ENCODE measurements around the gene RGPD8.

Gene RGPD8

GRCh38 chr2:112476434-112476833 is 43.0 kb upstream of the RGPD8 start:
- TF ChIP-seq TARDBP (IDR thresholded peaks at IDR 0.05) = no peak
- TF ChIP-seq ELF4 (IDR thresholded peaks at IDR 0.05) = no peak
- no peak for TF ChIP-seq L3MBTL2 (conservative IDR thresholded peaks at IDR 0.05)
- no peak for TF ChIP-seq FOXM1 (IDR thresholded peaks at IDR 0.05; ENCODE audit: borderline replicate concordance)
- no peak for TF ChIP-seq PKNOX1 (IDR thresholded peaks at IDR 0.05)
- TF ChIP-seq CTBP1 (IDR thresholded peaks at IDR 0.05; ENCODE audit: borderline replicate concordance) = no peak
- no peak for TF ChIP-seq NFRKB (IDR thresholded peaks at IDR 0.05)
- TF ChIP-seq BHLHE40 (IDR thresholded peaks at IDR 0.05; ENCODE audit: borderline replicate concordance) = no peak

GRCh38 chr2:112474844-112475486 is 41.5 kb upstream of the RGPD8 start:
- ChIA-PET POLR2A (no interaction called here), CTCF (no interaction called here)
- TF ChIP-seq FOXK2 (IDR thresholded peaks at IDR 0.05) (no peak), PKNOX1 (IDR thresholded peaks at IDR 0.05) (no peak), SUZ12 (IDR thresholded peaks at IDR 0.05) (no peak), ARNT (IDR thresholded peaks at IDR 0.05) (no peak), CTBP1 (IDR thresholded peaks at IDR 0.05; ENCODE audit: borderline replicate concordance) (no peak), LEF1 (IDR thresholded peaks at IDR 0.05; ENCODE audit: borderline replicate concordance) (no peak), BHLHE40 (IDR thresholded peaks at IDR 0.05; ENCODE audit: borderline replicate concordance) (no peak)
- no peak for DNase-seq (ENCODE audit: extremely low spot score)

More at GRCh38 chr2:112476434-112476833, 43.0 kb upstream of the RGPD8 start:
- ChIA-PET CTCF (no interaction called here), POLR2A (no interaction called here)
- DNase-seq (ENCODE audit: extremely low spot score) = no peak

DNA sequence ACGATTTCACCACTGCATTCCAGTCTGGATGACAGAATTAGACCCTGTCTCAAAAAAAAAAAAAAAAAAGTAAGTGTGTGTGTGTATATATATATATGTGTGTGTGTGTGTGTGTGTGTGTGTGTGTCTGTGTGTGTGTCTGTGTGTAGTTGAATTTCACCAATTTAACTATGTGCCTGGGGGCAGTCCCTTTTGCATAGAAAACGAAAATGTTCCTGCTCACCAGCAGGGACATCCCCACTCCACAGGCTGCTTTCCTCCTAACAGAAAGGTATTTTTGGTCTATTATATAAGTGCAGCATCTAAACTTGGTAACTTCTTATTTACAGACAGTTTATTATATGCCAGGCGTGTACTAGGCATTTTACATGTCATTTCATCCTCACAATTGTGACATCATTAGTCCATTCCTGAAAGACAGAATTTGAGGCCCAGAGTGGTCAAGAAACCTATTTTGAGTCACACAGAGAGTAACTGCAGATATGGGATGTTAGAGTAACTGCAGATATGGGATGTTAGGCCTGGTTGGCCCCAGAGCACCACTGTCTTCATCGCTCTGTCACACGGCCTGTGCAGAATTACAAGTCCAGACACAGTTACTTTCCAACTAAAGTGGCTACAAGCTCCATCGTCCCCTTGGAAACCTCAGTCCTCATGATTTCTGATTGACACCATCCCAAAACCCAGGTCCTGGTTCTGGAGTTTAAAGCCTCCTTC is 39.3 kb upstream of the RGPD8 start:
- DNase-seq (ENCODE audit: extremely low spot score) = no peak
- ChIA-PET POLR2A (no interaction called here), CTCF (no interaction called here)
- no peak for TF ChIP-seq HDGF (IDR thresholded peaks at IDR 0.05; ENCODE audit: borderline replicate concordance)

DNA sequence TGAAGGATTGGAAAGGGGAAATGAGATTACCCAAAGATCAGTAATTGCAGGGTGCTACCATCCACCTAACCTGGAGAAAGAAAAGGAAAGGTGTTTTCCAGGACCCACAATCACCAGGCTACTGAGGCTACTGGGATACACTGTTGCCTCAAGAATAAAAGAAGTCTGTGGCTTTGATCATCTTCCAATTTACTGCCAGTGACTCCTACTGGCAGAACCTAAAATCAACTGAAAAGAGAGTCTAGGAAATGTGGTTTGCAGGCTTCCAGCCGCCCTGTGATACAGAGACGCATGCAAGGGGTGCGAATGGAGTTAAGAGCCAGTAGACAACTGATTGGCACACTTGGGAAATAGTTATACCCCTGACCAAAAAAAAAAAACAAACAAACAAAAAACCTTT is 31.9 kb upstream of the RGPD8 start:
- DNase-seq (ENCODE audit: extremely low spot score) = peak; percentile 14

DNA sequence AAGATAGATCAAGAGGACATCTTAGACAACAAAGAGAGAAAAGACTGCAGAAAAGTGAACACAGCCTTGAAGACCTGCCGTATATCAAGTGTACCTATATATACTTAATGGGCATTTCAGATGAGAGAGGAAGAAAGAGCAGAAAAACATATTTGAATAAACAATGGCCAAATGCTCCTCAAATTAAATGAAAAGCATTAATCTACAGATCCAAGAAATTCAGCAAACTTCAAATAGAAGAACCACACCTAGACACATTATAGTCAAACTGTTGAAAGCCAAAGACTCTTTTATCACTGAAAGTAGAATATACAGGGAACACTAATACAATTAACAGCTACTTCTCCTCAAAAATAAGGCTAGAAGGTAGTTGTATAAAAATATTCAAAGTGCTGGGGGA is 29.8 kb upstream of the RGPD8 start:
- CTCF ChIA-PET = no interaction called here
- POLR2A ChIA-PET = no interaction called here

More for the DNA sequence above, 31.9 kb upstream of the RGPD8 start:
- ChIA-PET POLR2A (no interaction called here), CTCF (no interaction called here)
- TF ChIP-seq CTBP1 (IDR thresholded peaks at IDR 0.05; ENCODE audit: borderline replicate concordance) = no peak

GRCh38 chr2:112462178-112462577 is 28.7 kb upstream of the RGPD8 start:
- TF ChIP-seq L3MBTL2 (conservative IDR thresholded peaks at IDR 0.05) (no peak), ELF4 (IDR thresholded peaks at IDR 0.05) (no peak), BHLHE40 (IDR thresholded peaks at IDR 0.05; ENCODE audit: borderline replicate concordance) (no peak)
- ChIA-PET POLR2A (no interaction called here), CTCF (no interaction called here)
- no peak for DNase-seq (ENCODE audit: extremely low spot score)

More for the DNA sequence above, 29.8 kb upstream of the RGPD8 start:
- DNase-seq (ENCODE audit: extremely low spot score) = no peak
- TF ChIP-seq L3MBTL2 (conservative IDR thresholded peaks at IDR 0.05) (no peak), LEF1 (IDR thresholded peaks at IDR 0.05; ENCODE audit: borderline replicate concordance) (no peak), BHLHE40 (IDR thresholded peaks at IDR 0.05; ENCODE audit: borderline replicate concordance) (no peak), ARNT (IDR thresholded peaks at IDR 0.05) (no peak), NFRKB (IDR thresholded peaks at IDR 0.05) (no peak), SUZ12 (IDR thresholded peaks at IDR 0.05) (no peak), SP1 (IDR thresholded peaks at IDR 0.05) (no peak), PKNOX1 (IDR thresholded peaks at IDR 0.05) (no peak), FOXM1 (IDR thresholded peaks at IDR 0.05; ENCODE audit: borderline replicate concordance) (no peak), FOXK2 (IDR thresholded peaks at IDR 0.05) (no peak), CTBP1 (IDR thresholded peaks at IDR 0.05; ENCODE audit: borderline replicate concordance) (no peak), ZNF384 (IDR thresholded peaks at IDR 0.05) (no peak), TARDBP (IDR thresholded peaks at IDR 0.05) (no peak), ELF4 (IDR thresholded peaks at IDR 0.05) (no peak), FOXA1 (IDR thresholded peaks at IDR 0.05) (no peak), HDGF (IDR thresholded peaks at IDR 0.05; ENCODE audit: borderline replicate concordance) (no peak)

DNA sequence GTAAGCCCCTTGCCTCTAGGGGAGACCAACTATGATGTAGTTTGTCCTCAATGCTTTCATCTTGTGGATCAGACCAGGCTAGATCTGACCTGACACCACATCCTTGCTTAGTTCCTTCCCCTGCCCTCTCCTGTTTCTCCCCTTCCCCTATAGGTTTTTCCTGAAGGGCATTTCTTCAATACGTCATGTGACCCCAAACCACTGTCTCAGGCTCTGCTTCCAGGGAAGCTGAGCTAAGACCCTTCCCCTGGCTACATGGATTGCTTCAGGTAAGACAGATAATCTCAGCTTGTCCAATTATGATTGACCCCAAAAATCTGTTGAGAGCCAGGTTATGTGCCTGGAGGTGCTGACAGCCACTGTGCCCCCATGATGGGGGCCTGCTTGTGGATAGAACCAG is 25.9 kb upstream of the RGPD8 start:
- ChIA-PET POLR2A (no interaction called here), CTCF (no interaction called here)
- no peak for DNase-seq (ENCODE audit: extremely low spot score)
- TF ChIP-seq PKNOX1 (IDR thresholded peaks at IDR 0.05) (no peak), TARDBP (IDR thresholded peaks at IDR 0.05) (no peak), BHLHE40 (IDR thresholded peaks at IDR 0.05; ENCODE audit: borderline replicate concordance) (no peak), LEF1 (IDR thresholded peaks at IDR 0.05; ENCODE audit: borderline replicate concordance) (no peak), ZNF384 (IDR thresholded peaks at IDR 0.05) (no peak), FOXM1 (IDR thresholded peaks at IDR 0.05; ENCODE audit: borderline replicate concordance) (no peak), SUZ12 (IDR thresholded peaks at IDR 0.05) (no peak), NFRKB (IDR thresholded peaks at IDR 0.05) (no peak)

All from HEK293T (cell line).